Measurements from ENCODE around the gene SLC34A1.
"Not testable (repeated sequence)": the region's sequence is repeated elsewhere in the genome, so short reads cannot be mapped to it uniquely, and the experiment has no call there.

SLC34A1 gene

GRCh38 chr5:177359451-177359851 lies 24.8 kb upstream of the SLC34A1 start:
- Histone ChIP-seq H3K9me3 (ENCODE audit: low read length) (no peaks in the 10 kb centered on the region), H3K4me1 (ENCODE audit: insufficient read depth, low read length, severe bottlenecking) (peaks cover 69% of the 10 kb centered on the region), H3K27me3 (ENCODE audit: insufficient read depth, low read length) (no peaks in the 10 kb centered on the region), H4K20me1 (ENCODE audit: insufficient read depth, low read length) (no peaks in the 10 kb centered on the region), H3K79me2 (ENCODE audit: insufficient read depth, low read length) (no peaks in the 10 kb centered on the region), H3K9me2 (ENCODE audit: low read depth, low read length) (no peaks in the 10 kb centered on the region), H3K36me3 (ENCODE audit: insufficient read depth, low read length) (no peaks in the 10 kb centered on the region), H2AFZ (ENCODE audit: low read length) (no peak overlapping the region), H3K27ac (ENCODE audit: low read depth, low read length, poor library complexity, severe bottlenecking) (peak overlapping the region; percentile 84), H3F3A (ENCODE audit: insufficient read depth, low read length) (no peaks in the 10 kb centered on the region), H3K9ac (ENCODE audit: low read length) (peak overlapping the region; percentile 13; the same call in 1 of the 2 replicates), H3K4me3 (ENCODE audit: low read depth, low read length, poor library complexity, severe bottlenecking) (peak overlapping the region; percentile 70), H3K4me2 (ENCODE audit: low read length) (peak overlapping the region; percentile 81; the same call in 1 of the 2 replicates)
- no peak for TF ChIP-seq EZH2 (IDR thresholded peaks at IDR 0.05; ENCODE audit: borderline replicate concordance, low read length)
- no peak for TF ChIP-seq CTCF (IDR thresholded peaks at IDR 0.05; ENCODE audit: low read length)

- H3F3A ChIP-seq (ENCODE audit: insufficient read depth, low read length): no peaks in the 10 kb centered on the region
- H3K4me1 ChIP-seq (ENCODE audit: insufficient read depth, low read length, severe bottlenecking): peaks cover 69% of the 10 kb centered on the region
Observed at GRCh38 chr5:177359860-177360259, 24.4 kb upstream of the SLC34A1 start.

GRCh38 chr5:177360740-177361139 lies 23.5 kb upstream of the SLC34A1 start:
- H3K4me2 ChIP-seq (ENCODE audit: low read length); H2AFZ ChIP-seq (ENCODE audit: low read length); H3K9ac ChIP-seq (ENCODE audit: low read length); H3K9me2 ChIP-seq (ENCODE audit: low read depth, low read length); H3F3A ChIP-seq (ENCODE audit: insufficient read depth, low read length); H3K36me3 ChIP-seq (ENCODE audit: insufficient read depth, low read length); H3K27me3 ChIP-seq (ENCODE audit: insufficient read depth, low read length); H3K4me3 ChIP-seq (ENCODE audit: low read depth, low read length, poor library complexity, severe bottlenecking); H4K20me1 ChIP-seq (ENCODE audit: insufficient read depth, low read length); H3K79me2 ChIP-seq (ENCODE audit: insufficient read depth, low read length); H3K9me3 ChIP-seq (ENCODE audit: low read length): not testable (repeated sequence)
- Histone ChIP-seq H3K27ac (ENCODE audit: low read depth, low read length, poor library complexity, severe bottlenecking) (peak overlapping the region; percentile 90), H3K4me1 (ENCODE audit: insufficient read depth, low read length, severe bottlenecking) (peaks cover 69% of the 10 kb centered on the region)

More at GRCh38 chr5:177359860-177360259, 24.4 kb upstream of the SLC34A1 start:
- Histone ChIP-seq H3K27ac (ENCODE audit: low read depth, low read length, poor library complexity, severe bottlenecking) (peak overlapping the region; percentile 84), H3K4me2 (ENCODE audit: low read length) (peak overlapping the region; percentile 81; the same call in 1 of the 2 replicates), H3K9ac (ENCODE audit: low read length) (peak overlapping the region; percentile 13; the same call in 1 of the 2 replicates), H3K27me3 (ENCODE audit: insufficient read depth, low read length) (no peaks in the 10 kb centered on the region), H3K9me2 (ENCODE audit: low read depth, low read length) (no peaks in the 10 kb centered on the region), H3K36me3 (ENCODE audit: insufficient read depth, low read length) (no peaks in the 10 kb centered on the region), H4K20me1 (ENCODE audit: insufficient read depth, low read length) (no peaks in the 10 kb centered on the region), H3K9me3 (ENCODE audit: low read length) (no peaks in the 10 kb centered on the region), H2AFZ (ENCODE audit: low read length) (no peak overlapping the region), H3K4me3 (ENCODE audit: low read depth, low read length, poor library complexity, severe bottlenecking) (peak overlapping the region; percentile 70), H3K79me2 (ENCODE audit: insufficient read depth, low read length) (no peaks in the 10 kb centered on the region)
- no peak for TF ChIP-seq EZH2 (IDR thresholded peaks at IDR 0.05; ENCODE audit: borderline replicate concordance, low read length)
- no peak for TF ChIP-seq CTCF (IDR thresholded peaks at IDR 0.05; ENCODE audit: low read length)

Data from OCI-LY1 (cell line).